ENCODE measurements around the gene SLC12A5.

SLC12A5 gene

DNA sequence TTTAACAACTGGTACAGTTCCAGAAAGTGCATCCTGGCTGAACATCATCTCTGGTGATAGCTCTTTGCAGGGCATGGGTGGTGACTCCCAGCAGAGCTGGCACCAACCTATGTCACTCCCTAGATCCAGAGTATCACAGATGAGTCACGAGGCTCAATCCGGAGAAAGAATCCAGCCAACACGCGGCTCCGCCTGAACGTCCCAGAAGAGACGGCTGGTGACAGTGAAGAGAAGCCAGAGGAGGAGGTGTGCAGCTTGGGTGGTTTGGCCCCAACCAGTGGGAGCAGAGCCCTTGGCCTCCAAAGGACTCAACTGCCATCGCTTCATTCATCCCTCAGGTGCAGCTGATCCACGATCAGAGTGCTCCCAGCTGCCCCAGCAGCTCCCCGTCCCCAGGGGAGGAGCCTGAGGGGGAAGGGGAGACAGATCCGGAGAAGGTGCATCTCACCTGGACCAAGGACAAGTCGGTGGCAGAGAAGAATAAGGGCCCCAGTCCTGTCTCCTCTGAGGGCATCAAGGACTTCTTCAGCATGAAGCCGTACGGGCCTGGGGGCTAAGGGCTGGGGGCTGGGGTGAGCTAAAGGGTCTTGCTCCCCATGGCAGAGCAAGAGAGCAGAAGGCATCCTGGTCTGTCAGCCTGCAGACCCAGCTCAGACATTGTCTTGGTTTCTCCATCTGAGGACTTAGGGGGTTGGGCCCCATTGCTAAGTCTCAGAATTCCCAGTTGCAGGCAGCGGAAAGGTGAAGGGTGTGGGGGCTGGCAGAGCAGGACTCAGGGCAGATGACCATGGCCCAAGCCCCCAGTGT is 27.2 kb downstream of the SLC12A5 start:
- H3K36me3 ChIP-seq (ENCODE audit: control insufficient read depth, insufficient read depth, low read length) = peaks cover 11% of the 10 kb centered on the region
- no peak overlapping the region for H3K4me3 ChIP-seq (ENCODE audit: low read depth, low read length)
- peaks cover 72% of the 10 kb centered on the region for H3K27me3 ChIP-seq (ENCODE audit: control insufficient read depth, insufficient read depth, low read length)
- H3K9me3 ChIP-seq (ENCODE audit: control insufficient read depth, insufficient read depth, low read length) = no peaks in the 10 kb centered on the region
- peaks cover 13% of the 10 kb centered on the region for H3K4me1 ChIP-seq (ENCODE audit: control insufficient read depth, insufficient read depth, low read length)
- no peak overlapping the region for H3K27ac ChIP-seq (ENCODE audit: low read depth, low read length)
- no peak overlapping the region for H3K9ac ChIP-seq (ENCODE audit: low read depth, low read length)

DNA sequence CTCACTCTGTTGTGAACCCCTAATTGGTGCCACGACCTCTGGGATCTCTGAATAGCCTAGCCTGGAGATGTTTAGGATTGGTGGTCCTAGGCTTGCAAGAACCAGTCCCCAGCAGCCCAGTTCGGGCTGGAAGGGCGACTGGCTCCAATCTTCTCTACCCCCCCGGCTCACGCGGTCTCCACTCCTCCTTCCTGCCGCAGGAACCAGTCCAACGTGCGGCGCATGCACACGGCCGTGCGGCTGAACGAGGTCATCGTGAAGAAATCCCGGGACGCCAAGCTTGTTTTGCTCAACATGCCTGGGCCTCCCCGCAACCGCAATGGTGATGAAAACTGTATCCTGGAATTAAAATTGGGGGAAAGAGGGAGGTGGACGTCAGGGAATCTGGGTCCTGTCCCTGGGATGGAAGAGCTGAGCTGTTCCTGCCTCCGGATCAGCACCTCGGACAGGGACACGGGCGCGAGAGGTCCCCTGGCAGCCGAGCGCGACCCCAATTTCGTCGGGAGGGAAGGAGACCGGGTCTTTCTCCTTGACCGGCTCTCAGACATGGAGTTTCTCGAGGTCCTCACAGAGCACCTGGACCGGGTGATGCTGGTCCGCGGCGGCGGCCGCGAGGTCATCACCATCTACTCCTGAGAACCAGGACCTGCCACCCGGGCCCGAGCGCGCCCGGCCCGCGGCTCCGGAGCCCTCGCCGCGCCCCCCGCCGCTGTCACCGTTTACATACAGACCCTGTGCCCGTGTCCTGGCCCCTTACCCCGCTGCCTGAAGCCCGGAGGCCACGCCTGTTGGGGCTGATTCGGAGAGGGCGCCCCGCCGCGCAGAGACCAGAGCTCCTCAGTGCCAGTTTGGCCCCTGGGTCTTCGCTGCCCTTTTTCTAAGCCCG is 28.2 kb downstream of the SLC12A5 start:
- Histone ChIP-seq H3K4me3 (ENCODE audit: low read depth, low read length) (peak overlapping the region; percentile 54; the same call in 1 of the 2 replicates), H3K36me3 (ENCODE audit: control insufficient read depth, insufficient read depth, low read length) (peaks cover 21% of the 10 kb centered on the region), H3K9ac (ENCODE audit: low read depth, low read length) (no peak overlapping the region), H3K4me1 (ENCODE audit: control insufficient read depth, insufficient read depth, low read length) (peaks cover 13% of the 10 kb centered on the region), H3K27ac (ENCODE audit: low read depth, low read length) (no peak overlapping the region), H3K9me3 (ENCODE audit: control insufficient read depth, insufficient read depth, low read length) (no peaks in the 10 kb centered on the region), H3K27me3 (ENCODE audit: control insufficient read depth, insufficient read depth, low read length) (peaks cover 72% of the 10 kb centered on the region)

DNA sequence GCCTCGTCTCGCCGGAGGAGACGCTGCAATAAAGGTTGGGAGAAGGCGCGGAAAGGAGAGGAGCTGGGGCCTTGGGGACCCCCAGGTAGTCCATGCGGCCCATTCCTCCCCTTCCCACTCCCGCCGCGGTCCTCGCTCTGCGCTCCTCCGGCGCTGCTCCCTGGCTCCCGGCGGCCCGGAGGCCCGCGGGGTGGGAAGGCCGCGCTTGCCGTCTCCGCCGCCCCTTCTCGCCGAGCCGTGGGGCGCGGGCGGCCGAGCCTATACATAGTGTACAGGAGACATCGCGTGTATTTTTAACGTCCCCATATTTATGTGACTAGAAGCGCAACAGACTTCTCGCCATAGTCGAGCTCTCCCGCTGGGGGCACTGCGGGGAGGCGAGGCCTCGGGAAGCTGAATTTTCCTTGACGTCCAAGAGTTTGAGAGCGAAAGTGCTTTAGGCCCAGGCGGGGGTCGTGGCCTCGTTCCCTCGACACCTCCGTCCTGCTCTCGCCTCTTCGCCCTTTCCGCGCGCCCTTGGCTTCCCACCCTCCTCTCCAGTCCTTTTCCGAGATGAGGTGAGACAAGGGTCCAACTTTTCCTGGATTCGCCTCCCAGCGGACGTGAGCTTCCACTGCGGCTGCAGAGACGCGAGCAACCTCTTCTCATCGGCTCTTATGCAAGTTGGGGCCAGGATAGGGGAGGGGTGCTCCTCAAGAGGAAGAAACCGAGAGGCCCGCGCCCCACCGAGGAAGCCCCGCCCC is 29.0 kb downstream of the SLC12A5 start:
- peaks cover 71% of the 10 kb centered on the region for H3K27me3 ChIP-seq (ENCODE audit: control insufficient read depth, insufficient read depth, low read length)
- H3K4me3 ChIP-seq (ENCODE audit: low read depth, low read length) = peak overlapping the region; percentile 54
- H3K36me3 ChIP-seq (ENCODE audit: control insufficient read depth, insufficient read depth, low read length) = peaks cover 29% of the 10 kb centered on the region
- H3K4me1 ChIP-seq (ENCODE audit: control insufficient read depth, insufficient read depth, low read length) = peaks cover 13% of the 10 kb centered on the region
- no peak overlapping the region for H3K27ac ChIP-seq (ENCODE audit: low read depth, low read length)
- H3K9ac ChIP-seq (ENCODE audit: low read depth, low read length) = no peak overlapping the region
- H3K9me3 ChIP-seq (ENCODE audit: control insufficient read depth, insufficient read depth, low read length) = no peaks in the 10 kb centered on the region

DNA sequence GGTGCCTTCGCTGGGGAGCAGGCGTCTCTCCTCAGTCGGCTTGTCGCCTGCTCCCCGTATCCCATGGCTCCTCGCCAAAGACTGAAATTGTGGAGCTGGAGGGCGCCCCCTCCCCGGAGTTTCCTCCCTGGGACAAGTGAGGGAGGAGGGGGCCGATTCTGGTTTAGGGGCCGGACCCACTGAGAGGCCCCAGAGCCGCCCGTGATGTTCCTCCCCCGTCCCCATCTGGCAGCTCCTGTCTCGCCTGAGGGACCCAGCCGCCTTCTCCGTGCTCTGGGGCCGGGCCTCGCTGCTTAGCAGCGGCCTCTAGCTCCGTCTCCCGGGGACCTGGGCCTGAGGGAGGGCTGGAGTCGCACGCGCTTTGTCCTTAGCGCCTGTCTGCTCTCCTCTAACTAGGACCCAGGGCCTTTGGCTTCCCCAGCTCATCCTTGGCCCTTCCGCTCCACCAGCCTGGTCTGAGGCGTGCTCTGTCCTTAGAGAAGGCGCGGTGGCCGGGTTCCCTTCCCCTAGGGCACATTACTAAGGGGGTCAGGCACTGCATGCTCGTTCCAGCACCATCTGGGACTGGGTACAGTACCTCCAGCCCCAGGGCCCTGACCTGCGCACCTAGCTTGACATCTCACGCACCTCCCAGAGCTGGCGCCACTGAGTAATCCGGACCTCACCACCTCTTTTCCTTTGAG is 29.7 kb downstream of the SLC12A5 start:
- H3K9me3 ChIP-seq (ENCODE audit: control insufficient read depth, insufficient read depth, low read length) = no peaks in the 10 kb centered on the region
- H3K4me1 ChIP-seq (ENCODE audit: control insufficient read depth, insufficient read depth, low read length) = peaks cover 13% of the 10 kb centered on the region
- no peak overlapping the region for H3K9ac ChIP-seq (ENCODE audit: low read depth, low read length)
- peak overlapping the region; percentile 54 for H3K4me3 ChIP-seq (ENCODE audit: low read depth, low read length)
- H3K36me3 ChIP-seq (ENCODE audit: control insufficient read depth, insufficient read depth, low read length) = peaks cover 36% of the 10 kb centered on the region
- peaks cover 65% of the 10 kb centered on the region for H3K27me3 ChIP-seq (ENCODE audit: control insufficient read depth, insufficient read depth, low read length)
- H3K27ac ChIP-seq (ENCODE audit: low read depth, low read length) = no peak overlapping the region

DNA sequence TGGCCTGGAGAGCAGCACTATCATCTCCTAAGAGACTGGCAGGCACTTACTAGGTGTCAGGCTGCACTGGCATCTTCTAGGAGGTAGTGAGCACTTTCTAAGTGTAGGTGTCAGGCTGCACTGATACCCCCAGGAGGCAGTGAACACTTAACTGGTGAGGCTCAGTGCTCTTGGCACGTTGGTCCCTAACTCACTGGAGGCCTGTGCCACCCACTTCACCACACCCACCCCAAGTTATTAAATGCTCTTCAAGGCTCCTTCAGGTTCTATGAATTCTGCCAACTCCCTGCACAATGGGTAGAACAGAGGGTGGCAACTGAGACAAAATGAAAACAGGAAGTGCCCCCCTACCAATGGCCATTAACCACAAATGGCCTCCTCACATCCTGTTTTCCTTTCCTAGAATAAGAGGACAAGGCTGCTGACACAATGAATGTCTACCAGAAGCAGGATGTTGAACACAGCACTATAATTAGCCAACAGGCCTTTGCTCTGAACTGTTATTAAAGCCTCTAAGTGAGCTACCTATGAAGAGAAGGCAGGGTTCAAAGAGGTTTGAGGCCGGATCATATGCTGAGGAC is 31.4 kb downstream of the SLC12A5 start:
- H3K9ac ChIP-seq (ENCODE audit: low read depth, low read length) = no peak overlapping the region
- H3K4me3 ChIP-seq (ENCODE audit: low read depth, low read length) = no peak overlapping the region
- peaks cover 48% of the 10 kb centered on the region for H3K27me3 ChIP-seq (ENCODE audit: control insufficient read depth, insufficient read depth, low read length)
- no peak overlapping the region for H3K27ac ChIP-seq (ENCODE audit: low read depth, low read length)
- H3K36me3 ChIP-seq (ENCODE audit: control insufficient read depth, insufficient read depth, low read length) = peaks cover 53% of the 10 kb centered on the region
- H3K9me3 ChIP-seq (ENCODE audit: control insufficient read depth, insufficient read depth, low read length) = no peaks in the 10 kb centered on the region
- peaks cover 13% of the 10 kb centered on the region for H3K4me1 ChIP-seq (ENCODE audit: control insufficient read depth, insufficient read depth, low read length)

DNA sequence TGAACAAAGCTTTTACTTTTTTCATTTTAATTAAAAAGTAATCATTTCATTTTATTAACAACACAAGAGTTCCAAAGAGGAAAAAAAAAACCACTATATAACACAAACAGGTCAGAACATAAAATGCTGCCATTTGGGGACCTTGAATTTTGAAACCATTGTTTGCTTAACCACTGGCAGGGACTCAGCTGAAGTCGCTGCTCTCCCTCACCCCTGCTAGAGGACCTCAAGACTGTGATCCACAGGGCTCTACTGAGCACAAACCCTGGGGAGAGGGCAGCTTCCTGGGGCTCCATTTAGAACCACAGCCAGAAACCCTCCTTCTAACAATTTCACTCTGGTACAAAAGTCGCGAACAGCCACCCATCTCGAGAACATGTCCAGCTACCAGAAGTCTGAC is 32.0 kb downstream of the SLC12A5 start:
- no peak overlapping the region for H3K4me3 ChIP-seq (ENCODE audit: low read depth, low read length)
- no peak overlapping the region for H3K27ac ChIP-seq (ENCODE audit: low read depth, low read length)
- H3K9ac ChIP-seq (ENCODE audit: low read depth, low read length) = no peak overlapping the region
- H3K36me3 ChIP-seq (ENCODE audit: control insufficient read depth, insufficient read depth, low read length) = peaks cover 59% of the 10 kb centered on the region
- peaks cover 13% of the 10 kb centered on the region for H3K4me1 ChIP-seq (ENCODE audit: control insufficient read depth, insufficient read depth, low read length)
- H3K9me3 ChIP-seq (ENCODE audit: control insufficient read depth, insufficient read depth, low read length) = no peaks in the 10 kb centered on the region
- H3K27me3 ChIP-seq (ENCODE audit: control insufficient read depth, insufficient read depth, low read length) = peaks cover 42% of the 10 kb centered on the region

DNA sequence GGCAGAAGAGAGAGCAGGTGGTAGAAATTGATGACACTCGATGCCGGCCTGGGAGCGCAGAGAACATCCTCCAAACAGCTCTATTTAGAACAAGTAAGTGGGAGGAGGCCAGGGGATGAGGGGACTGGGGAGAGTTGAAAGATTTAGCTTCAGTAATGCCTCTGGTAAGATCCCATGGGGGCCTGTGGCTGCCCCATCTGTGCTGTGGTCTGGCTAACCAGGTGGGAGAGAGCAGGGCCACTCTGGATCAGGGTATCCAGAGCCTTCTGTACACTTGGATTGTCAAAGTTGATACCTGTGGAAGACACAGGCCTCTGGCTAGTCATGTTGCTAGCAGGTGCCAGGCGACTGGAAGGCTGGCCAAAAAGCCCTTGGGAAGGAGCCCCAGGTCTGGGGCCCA is 33.1 kb downstream of the SLC12A5 start:
- Histone ChIP-seq H3K4me1 (ENCODE audit: control insufficient read depth, insufficient read depth, low read length) (peaks cover 13% of the 10 kb centered on the region), H3K9me3 (ENCODE audit: control insufficient read depth, insufficient read depth, low read length) (no peaks in the 10 kb centered on the region), H3K27ac (ENCODE audit: low read depth, low read length) (no peak overlapping the region), H3K9ac (ENCODE audit: low read depth, low read length) (no peak overlapping the region), H3K27me3 (ENCODE audit: control insufficient read depth, insufficient read depth, low read length) (peaks cover 31% of the 10 kb centered on the region), H3K4me3 (ENCODE audit: low read depth, low read length) (no peak overlapping the region), H3K36me3 (ENCODE audit: control insufficient read depth, insufficient read depth, low read length) (peaks cover 70% of the 10 kb centered on the region)

DNA sequence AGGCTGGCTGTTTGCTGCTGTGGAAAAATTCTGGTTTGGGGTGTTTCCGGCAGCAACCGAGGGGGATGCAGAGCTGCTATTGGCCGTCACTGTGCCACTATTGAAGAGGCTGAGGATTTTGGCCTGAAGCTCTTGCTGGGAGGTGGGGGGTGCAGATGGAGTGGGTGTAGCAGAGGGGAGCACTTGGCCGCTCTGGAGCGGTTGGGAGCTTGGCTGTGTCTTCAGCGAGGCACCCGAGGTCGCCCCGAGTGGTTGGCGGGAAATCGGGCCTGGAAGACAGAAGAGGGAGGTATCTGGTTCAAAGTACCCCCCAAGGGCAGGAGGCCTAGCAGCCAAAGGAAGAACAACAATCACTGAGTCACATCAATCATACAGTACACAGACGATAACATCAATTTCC is 33.6 kb downstream of the SLC12A5 start:
- peaks cover 73% of the 10 kb centered on the region for H3K36me3 ChIP-seq (ENCODE audit: control insufficient read depth, insufficient read depth, low read length)
- H3K9me3 ChIP-seq (ENCODE audit: control insufficient read depth, insufficient read depth, low read length) = no peaks in the 10 kb centered on the region
- no peak overlapping the region for H3K27ac ChIP-seq (ENCODE audit: low read depth, low read length)
- peaks cover 13% of the 10 kb centered on the region for H3K4me1 ChIP-seq (ENCODE audit: control insufficient read depth, insufficient read depth, low read length)
- peaks cover 26% of the 10 kb centered on the region for H3K27me3 ChIP-seq (ENCODE audit: control insufficient read depth, insufficient read depth, low read length)
- H3K4me3 ChIP-seq (ENCODE audit: low read depth, low read length) = no peak overlapping the region
- no peak overlapping the region for H3K9ac ChIP-seq (ENCODE audit: low read depth, low read length)

DNA sequence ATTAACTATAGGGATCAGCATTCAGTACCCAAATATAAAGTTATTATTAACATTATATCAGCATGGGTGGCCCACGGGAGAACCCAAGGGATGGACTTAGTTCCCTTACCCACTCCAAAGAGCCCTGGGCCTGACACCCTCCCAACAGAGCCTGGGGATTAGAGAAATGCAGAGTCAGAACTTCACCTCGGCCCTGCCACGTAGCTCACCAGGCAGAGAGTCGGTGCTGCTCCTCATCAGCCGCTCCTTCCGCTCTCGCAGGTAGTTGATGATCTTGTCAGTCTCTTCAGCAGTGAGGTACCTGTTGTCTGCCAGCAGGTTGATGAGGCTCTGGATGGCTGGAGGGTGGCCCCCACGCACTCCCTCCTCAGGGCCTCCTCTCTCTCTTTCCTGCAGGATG is 34.1 kb downstream of the SLC12A5 start:
- peaks cover 21% of the 10 kb centered on the region for H3K27me3 ChIP-seq (ENCODE audit: control insufficient read depth, insufficient read depth, low read length)
- H3K36me3 ChIP-seq (ENCODE audit: control insufficient read depth, insufficient read depth, low read length) = peaks cover 79% of the 10 kb centered on the region
- no peak overlapping the region for H3K9ac ChIP-seq (ENCODE audit: low read depth, low read length)
- peaks cover 11% of the 10 kb centered on the region for H3K4me1 ChIP-seq (ENCODE audit: control insufficient read depth, insufficient read depth, low read length)
- no peaks in the 10 kb centered on the region for H3K9me3 ChIP-seq (ENCODE audit: control insufficient read depth, insufficient read depth, low read length)
- no peak overlapping the region for H3K4me3 ChIP-seq (ENCODE audit: low read depth, low read length)
- no peak overlapping the region for H3K27ac ChIP-seq (ENCODE audit: low read depth, low read length)

DNA sequence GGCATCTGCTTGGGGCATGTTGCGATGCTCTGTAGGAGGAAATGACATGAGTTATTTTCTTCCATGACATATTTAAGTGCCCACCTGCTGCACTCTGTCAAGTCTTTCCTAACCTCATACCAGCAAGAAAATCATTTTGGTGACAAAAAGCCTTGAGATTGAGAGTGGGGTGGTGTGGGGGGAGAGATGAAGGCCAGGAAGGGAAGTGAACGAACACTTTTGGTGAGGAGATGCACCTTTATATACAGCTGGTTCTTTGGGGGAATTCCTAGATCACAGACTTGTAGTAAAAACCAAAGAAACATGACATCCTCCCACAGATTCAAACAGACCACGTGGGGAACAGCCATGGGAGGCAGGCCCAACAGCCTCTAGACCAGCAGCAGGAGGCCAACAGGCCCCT is 34.6 kb downstream of the SLC12A5 start:
- Histone ChIP-seq H3K9me3 (ENCODE audit: control insufficient read depth, insufficient read depth, low read length) (no peaks in the 10 kb centered on the region), H3K27ac (ENCODE audit: low read depth, low read length) (no peak overlapping the region), H3K4me1 (ENCODE audit: control insufficient read depth, insufficient read depth, low read length) (peaks cover 10% of the 10 kb centered on the region), H3K36me3 (ENCODE audit: control insufficient read depth, insufficient read depth, low read length) (peaks cover 84% of the 10 kb centered on the region), H3K27me3 (ENCODE audit: control insufficient read depth, insufficient read depth, low read length) (peaks cover 16% of the 10 kb centered on the region), H3K4me3 (ENCODE audit: low read depth, low read length) (no peak overlapping the region), H3K9ac (ENCODE audit: low read depth, low read length) (no peak overlapping the region)

All from HUES48 (cell line).